Activated naive CD4-positive, alpha-beta T cell (primary cell): Measurements from ENCODE around the gene CACNG5.
A peak's percentile ranks its signal among the peaks of the same experiment; 100 is the strongest.

Source experiments
- DNase-seq, 4 experiments: peaks; one replicate each; lab custom pipeline; 2025; lab: John Stamatoyannopoulos, UW

The CACNG5 gene

GRCh38 chr17:66904760-66905624 is 70.1 kb downstream of the CACNG5 start:
- DNase-seq, result no peak

- peak; percentile 12 to 40 (median 24) for DNase-seq
Measured at GRCh38 chr17:66906321-66907278, 71.7 kb downstream of the CACNG5 start.

GRCh38 chr17:66909804-66910373 is 75.0 kb downstream of the CACNG5 start:
- no peak for DNase-seq

DNA sequence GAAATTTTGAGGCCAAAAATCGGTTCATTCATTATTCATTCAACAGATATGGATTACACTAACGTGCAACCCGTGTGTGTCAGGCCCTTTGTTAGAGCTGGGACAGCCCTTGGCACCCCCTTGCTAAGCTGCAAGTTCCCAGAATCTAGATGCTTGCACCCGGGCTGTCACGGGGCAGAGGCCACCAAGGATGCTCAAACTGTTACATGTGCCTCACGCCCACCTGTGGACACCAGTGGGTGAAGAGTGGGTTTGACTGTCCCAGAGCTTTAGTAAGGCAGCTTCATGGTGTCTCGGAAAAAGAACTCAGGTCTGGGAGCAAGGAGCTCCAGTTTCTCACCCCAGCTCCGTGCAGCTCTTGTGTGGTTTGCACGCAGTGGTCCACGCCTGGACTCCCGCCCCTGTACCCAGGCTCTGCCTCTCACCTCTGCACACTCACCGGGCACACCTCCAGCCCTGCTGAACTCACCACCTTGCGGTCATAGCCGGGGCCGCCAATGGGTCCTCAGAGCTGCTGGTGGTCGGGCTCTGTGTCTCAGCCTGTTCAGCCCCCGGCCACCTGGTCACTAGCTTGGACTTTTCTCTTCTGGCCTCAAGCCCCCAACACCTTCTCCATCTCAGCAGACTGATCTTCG is 75.9 kb downstream of the CACNG5 start:
- DNase-seq, result no peak

- DNase-seq, result no peak
Measured at GRCh38 chr17:66915204-66915611, 80.3 kb downstream of the CACNG5 start.

DNA sequence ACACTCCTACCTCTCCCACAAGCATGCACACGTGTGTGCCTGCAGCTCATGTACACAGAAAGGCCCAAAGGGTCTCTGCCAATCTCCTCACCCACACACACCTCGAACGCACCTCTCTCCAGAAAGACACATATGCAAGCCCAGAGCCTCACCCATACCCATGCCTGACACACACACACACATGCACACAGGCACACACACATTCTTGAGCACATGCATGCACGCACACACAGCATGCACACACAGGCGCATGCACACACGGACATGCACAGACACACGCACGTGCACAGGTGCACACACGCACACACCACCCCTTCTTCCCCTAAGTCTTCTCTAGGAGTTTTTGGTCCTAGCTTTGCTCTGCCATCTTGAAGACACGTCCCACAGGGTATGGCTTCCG is 80.9 kb downstream of the CACNG5 start:
- DNase-seq, result no peak

GRCh38 chr17:66916946-66917345 is 82.0 kb downstream of the CACNG5 start:
- DNase-seq, result no peak

DNA sequence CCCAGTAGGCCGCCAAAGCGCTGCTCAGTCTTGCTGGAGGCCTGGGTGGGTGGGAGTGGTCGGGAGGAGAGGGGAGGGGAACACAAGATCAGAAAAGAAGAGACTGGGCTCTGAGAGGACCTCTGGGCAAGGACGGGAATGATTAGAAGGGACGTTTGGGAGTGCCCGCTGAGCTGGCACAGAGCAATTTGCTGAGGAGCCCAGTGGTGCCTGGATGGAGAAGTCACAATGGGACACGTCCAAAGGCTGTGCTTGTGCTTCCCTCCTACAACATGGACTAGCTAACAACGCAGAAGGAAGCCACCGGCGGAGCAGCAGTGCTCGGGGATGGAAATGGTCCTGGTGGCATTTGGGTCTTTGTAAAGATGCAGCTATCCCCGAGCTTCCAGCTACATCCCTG is 84.0 kb downstream of the CACNG5 start:
- DNase-seq, result no peak

- DNase-seq, result no peak
Measured at GRCh38 chr17:66920435-66920834, 85.5 kb downstream of the CACNG5 start.

GRCh38 chr17:66920950-66921349 is 86.0 kb downstream of the CACNG5 start:
- no peak for DNase-seq

GRCh38 chr17:66923886-66924285 is 89.0 kb downstream of the CACNG5 start:
- no peak for DNase-seq

DNA sequence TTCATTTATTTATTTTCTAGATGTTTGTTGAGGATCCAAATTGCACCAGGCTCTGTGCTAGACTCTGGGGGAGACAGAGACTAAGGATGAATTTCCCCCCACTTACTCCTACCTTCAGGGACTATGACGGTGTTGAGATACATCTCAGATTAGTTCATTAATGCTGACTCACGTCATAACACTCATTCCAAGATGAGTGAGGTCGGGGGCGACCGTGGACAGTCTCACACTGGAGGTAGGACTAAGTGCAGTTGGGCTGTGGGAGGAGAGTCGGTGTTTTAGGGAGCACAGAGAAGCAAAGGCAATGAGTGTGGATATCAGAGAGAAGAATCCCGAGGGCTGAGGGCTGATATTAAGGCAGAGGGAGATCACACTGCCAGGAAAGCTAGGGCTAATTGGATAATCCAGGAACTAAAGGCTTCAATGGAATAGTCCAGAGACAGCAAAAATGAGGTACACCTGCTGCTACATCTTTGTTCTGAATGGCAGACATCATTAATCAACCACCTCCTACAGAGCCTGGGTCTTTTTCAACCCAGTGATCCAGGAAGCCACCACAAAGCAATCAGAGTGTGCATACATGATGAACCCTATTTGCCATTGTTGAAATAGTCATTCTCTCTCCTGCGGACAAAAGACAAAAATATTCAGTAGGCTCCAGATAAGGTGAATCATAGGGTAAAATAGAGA is 91.0 kb downstream of the CACNG5 start:
- no peak for DNase-seq

- DNase-seq, result no peak
Measured at GRCh38 chr17:66928949-66929348, 94.0 kb downstream of the CACNG5 start.

- no peak for DNase-seq
Measured at GRCh38 chr17:66929591-66929990, 94.7 kb downstream of the CACNG5 start.

DNA sequence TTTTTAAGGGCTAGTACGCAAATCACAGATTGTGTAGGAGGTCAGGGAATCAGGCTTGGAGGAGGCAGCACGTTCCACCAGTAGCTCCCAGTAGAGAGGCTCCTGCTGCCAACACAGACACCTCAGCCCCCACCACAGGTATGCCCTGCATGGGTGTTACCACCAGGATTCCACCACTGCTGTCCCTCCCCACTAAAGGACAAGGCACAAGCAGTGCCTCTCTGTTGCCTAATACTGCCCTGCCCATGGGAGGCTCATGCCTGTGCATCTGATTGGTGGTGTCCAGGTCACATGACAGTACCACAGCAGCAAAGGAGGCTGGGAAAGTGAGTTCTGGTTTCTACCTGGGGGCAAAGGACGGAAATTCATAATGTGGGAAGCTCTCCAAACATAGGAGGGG is 96.0 kb downstream of the CACNG5 start:
- no peak for DNase-seq

DNA sequence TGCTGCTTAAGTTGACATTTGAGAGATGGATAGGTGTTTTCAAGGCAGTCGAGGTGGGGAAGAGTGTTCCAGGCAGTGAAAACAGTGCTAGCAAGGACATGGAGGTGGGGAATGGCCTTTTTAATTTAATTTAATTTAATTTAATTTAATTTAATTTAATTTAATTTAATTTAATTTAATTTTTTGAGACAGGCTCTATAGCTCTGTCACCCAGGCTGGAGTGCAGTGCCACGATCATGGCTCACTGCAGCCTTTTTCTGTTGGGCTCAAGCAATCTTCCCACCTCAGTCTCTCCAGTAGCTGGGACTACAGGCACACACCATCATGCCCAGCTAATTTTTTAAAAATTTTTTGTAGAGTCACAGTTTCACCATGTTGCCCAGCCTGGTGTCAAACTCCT is 97.4 kb downstream of the CACNG5 start:
- DNase-seq, result no peak

GRCh38 chr17:66934040-66934439 is 99.1 kb downstream of the CACNG5 start:
- no peak for DNase-seq
